GM18870 (cell line): ENCODE results near the gene GJB3.
"Not testable (repeated sequence)": the region's sequence is repeated elsewhere in the genome, so short reads cannot be mapped to it uniquely, and the experiment has no call there.

Experiments used
- ATAC-seq: cut with Tn5 transposase; IDR thresholded peaks from one replicate; pipeline ENCODE4 v1.9.1; 2021; ENCODE audit warnings: moderate library complexity; ENCODE audit not compliant: unreplicated experiment

Gene GJB3

GRCh38 chr1:34781071-34781843, at the start of gene GJB3:
Gene GJB3 (plus strand): TSS chr1:34781214. CDS start chr1:34784763, 3,549 bp downstream.
- ATAC-seq, result no peak

- ATAC-seq, result not testable (repeated sequence)
These were observed 48.2 kb upstream of the GJB3 start for GRCh38 chr1:34732831-34733230.

GRCh38 chr1:34736692-34737091, 44.3 kb upstream of the GJB3 start:
- no peak for ATAC-seq

GRCh38 chr1:34737236-34737635, 43.8 kb upstream of the GJB3 start:
- ATAC-seq, result not testable (repeated sequence)

GRCh38 chr1:34739613-34740012, 41.4 kb upstream of the GJB3 start:
- ATAC-seq, result no peak

GRCh38 chr1:34740161-34740868, 40.7 kb upstream of the GJB3 start:
- ATAC-seq, result no peak

GRCh38 chr1:34742667-34743270, 38.2 kb upstream of the GJB3 start:
- ATAC-seq, result no peak

- ATAC-seq, result no peak
These were observed 37.2 kb upstream of the GJB3 start for GRCh38 chr1:34743775-34744174.

GRCh38 chr1:34744851-34745250, 36.2 kb upstream of the GJB3 start:
- ATAC-seq, result no peak

GRCh38 chr1:34745666-34746065, 35.3 kb upstream of the GJB3 start:
- no peak for ATAC-seq

GRCh38 chr1:34746101-34746500, 34.9 kb upstream of the GJB3 start:
- ATAC-seq, result no peak

GRCh38 chr1:34746785-34747637, 34.0 kb upstream of the GJB3 start:
- no peak for ATAC-seq

- ATAC-seq, result no peak
These were observed 33.4 kb upstream of the GJB3 start for GRCh38 chr1:34747638-34747941.

- ATAC-seq, result no peak
These were observed 31.0 kb upstream of the GJB3 start for GRCh38 chr1:34749992-34750391.

- no peak for ATAC-seq
These were observed 30.4 kb upstream of the GJB3 start for GRCh38 chr1:34750610-34751009.

GRCh38 chr1:34753163-34753562, 27.9 kb upstream of the GJB3 start:
- no peak for ATAC-seq

GRCh38 chr1:34754964-34755637, 25.9 kb upstream of the GJB3 start, which contains the start of gene GJB5:
Gene GJB5 (plus strand): TSS chr1:34755047. CDS start chr1:34757331, 2,284 bp downstream.
- ATAC-seq, result no peak

- no peak for ATAC-seq
These were observed 25.1 kb upstream of the GJB3 start for GRCh38 chr1:34755961-34756360.

- ATAC-seq, result no peak
These were observed 23.6 kb upstream of the GJB3 start for GRCh38 chr1:34757386-34757785.

- no peak for ATAC-seq
These were observed 22.3 kb upstream of the GJB3 start for GRCh38 chr1:34758751-34759150.
